ENCODE measurements around the gene TXLNB.

DNA sequence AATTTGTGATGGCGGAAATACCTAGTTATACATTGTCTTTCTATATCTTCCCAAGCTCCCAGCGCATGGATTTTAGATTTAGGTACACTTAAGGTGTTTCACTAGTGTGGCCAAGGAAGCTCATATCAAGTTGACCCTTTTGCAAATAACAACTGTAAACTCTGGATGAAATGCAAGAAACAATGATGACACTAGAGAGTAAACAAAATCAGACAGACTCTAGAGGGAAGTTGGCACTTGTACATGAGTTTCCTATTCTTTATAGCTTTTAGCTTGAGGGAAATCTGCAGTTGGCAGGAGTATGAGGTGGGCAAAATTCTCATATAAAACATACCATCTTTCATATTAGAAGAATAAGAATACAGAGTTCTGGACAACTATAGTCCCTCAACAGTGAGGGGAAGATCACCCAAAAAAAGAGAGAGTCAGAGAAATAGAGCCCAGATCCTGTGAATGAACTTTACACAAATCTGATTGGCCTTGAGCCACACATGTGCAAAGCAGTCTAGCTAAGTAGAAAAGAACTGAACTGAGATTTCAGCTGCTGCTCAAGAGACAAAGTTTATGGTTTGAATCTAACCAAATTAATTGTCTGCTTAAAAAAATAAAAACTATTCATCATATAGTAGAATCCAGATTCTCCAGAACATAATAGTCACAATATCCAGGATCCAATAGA, 26.1 kb downstream of the TXLNB start:
- TF ChIP-seq CTCF (IDR thresholded peaks at IDR 0.05) (no peak), POLR2A (IDR thresholded peaks at IDR 0.05) (no peak)

All from upper lobe of left lung (tissue), 4 donors.